HG03460 (cell line): ENCODE measurements around the gene WNK1.

Source experiments
- ATAC-seq: cut with Tn5 transposase; IDR thresholded peaks from one replicate; pipeline ENCODE4 v1.9.1; 2021; ENCODE audit not compliant: unreplicated experiment

Gene WNK1

GRCh38 chr12:851343-851742 lies 99.0 kb downstream of the WNK1 start:
- ATAC-seq: no peak

- ATAC-seq: no peak
These were observed 99.5 kb downstream of the WNK1 start for GRCh38 chr12:851913-852312.

- no peak for ATAC-seq
These were observed 100.5 kb downstream of the WNK1 start for GRCh38 chr12:852864-853263.

- no peak for ATAC-seq
These were observed 105.2 kb downstream of the WNK1 start for GRCh38 chr12:857611-858010.

GRCh38 chr12:862303-862911 lies 110.0 kb downstream of the WNK1 start:
- no peak for ATAC-seq

- ATAC-seq: no peak
These were observed 110.9 kb downstream of the WNK1 start for GRCh38 chr12:863285-863684.

GRCh38 chr12:865614-866013 lies 113.2 kb downstream of the WNK1 start:
- ATAC-seq: no peak

- ATAC-seq: no peak
These were observed 115.5 kb downstream of the WNK1 start for GRCh38 chr12:867905-868304.

- ATAC-seq: no peak
These were observed 116.3 kb downstream of the WNK1 start for GRCh38 chr12:868722-869121.

GRCh38 chr12:870378-870777 lies 118.0 kb downstream of the WNK1 start:
- ATAC-seq: no peak

- ATAC-seq: no peak
These were observed 121.6 kb downstream of the WNK1 start for GRCh38 chr12:873954-874353.

- ATAC-seq: no peak
These were observed 127.3 kb downstream of the WNK1 start for GRCh38 chr12:879641-880040.

GRCh38 chr12:880656-881055 lies 128.3 kb downstream of the WNK1 start:
- ATAC-seq: no peak

GRCh38 chr12:884746-885414 lies 132.5 kb downstream of the WNK1 start:
- ATAC-seq: no peak

- ATAC-seq: no peak
These were observed 133.3 kb downstream of the WNK1 start for GRCh38 chr12:885701-886100.

GRCh38 chr12:886206-886605 lies 133.8 kb downstream of the WNK1 start:
- no peak for ATAC-seq

GRCh38 chr12:894226-894625 lies 141.8 kb downstream of the WNK1 start:
- ATAC-seq: no peak

- no peak for ATAC-seq
These were observed 143.7 kb downstream of the WNK1 start for GRCh38 chr12:896031-896430.

- ATAC-seq: no peak
These were observed 145.0 kb downstream of the WNK1 start for GRCh38 chr12:897386-897785.

GRCh38 chr12:902581-902980 lies 150.2 kb downstream of the WNK1 start:
- no peak for ATAC-seq

- ATAC-seq: no peak
These were observed 150.7 kb downstream of the WNK1 start for GRCh38 chr12:903055-903454.

- no peak for ATAC-seq
These were observed 151.6 kb downstream of the WNK1 start for GRCh38 chr12:904010-904414.
